Measurements from ENCODE around the gene LDLRAD1.
A peak's percentile ranks its signal among the peaks of the same experiment; 100 is the strongest.

LDLRAD1 gene

DNA sequence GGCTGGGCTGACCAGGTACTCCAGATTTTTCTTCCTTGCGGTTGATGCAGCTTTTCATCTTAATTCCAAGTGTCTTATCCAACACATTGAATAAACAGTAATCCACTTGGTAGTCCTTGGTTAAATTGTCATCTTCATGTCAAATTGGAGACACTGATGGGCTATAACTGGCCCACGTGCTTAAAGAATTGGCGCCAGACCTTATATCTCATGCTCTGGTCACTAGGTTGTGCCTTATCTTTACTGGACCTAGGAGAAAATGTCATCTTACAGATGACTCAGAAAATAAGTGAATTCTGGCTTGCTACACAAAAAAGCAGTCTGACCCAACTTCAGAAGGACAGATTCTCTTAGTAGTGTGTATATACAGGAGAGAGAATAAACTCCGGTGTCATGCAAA lies 55.6 kb downstream of the LDLRAD1 start:
- Histone ChIP-seq H3K4me3 (ENCODE audit: low read depth, low read length) (no peak overlapping the region), H3K36me3 (ENCODE audit: control insufficient read depth, insufficient read depth, low read length) (no peaks in the 10 kb centered on the region), H2AFZ (no peak overlapping the region), H3K9me3 (ENCODE audit: control insufficient read depth, low read length) (no peaks in the 10 kb centered on the region), H3K4me1 (no peaks in the 10 kb centered on the region), H3K27me3 (ENCODE audit: control insufficient read depth, insufficient read depth, low read length) (no peaks in the 10 kb centered on the region), H3K9ac (no peak overlapping the region), H3K4me2 (ENCODE audit: low read length) (no peak overlapping the region), H3K79me2 (no peaks in the 10 kb centered on the region), H3K27ac (no peak overlapping the region)
- TF ChIP-seq, protein P1, sequence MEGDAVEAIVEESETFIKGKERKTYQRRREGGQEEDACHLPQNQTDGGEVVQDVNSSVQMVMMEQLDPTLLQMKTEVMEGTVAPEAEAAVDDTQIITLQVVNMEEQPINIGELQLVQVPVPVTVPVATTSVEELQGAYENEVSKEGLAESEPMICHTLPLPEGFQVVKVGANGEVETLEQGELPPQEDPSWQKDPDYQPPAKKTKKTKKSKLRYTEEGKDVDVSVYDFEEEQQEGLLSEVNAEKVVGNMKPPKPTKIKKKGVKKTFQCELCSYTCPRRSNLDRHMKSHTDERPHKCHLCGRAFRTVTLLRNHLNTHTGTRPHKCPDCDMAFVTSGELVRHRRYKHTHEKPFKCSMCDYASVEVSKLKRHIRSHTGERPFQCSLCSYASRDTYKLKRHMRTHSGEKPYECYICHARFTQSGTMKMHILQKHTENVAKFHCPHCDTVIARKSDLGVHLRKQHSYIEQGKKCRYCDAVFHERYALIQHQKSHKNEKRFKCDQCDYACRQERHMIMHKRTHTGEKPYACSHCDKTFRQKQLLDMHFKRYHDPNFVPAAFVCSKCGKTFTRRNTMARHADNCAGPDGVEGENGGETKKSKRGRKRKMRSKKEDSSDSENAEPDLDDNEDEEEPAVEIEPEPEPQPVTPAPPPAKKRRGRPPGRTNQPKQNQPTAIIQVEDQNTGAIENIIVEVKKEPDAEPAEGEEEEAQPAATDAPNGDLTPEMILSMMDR (IDR thresholded peaks at IDR 0.05), result no peak

DNA sequence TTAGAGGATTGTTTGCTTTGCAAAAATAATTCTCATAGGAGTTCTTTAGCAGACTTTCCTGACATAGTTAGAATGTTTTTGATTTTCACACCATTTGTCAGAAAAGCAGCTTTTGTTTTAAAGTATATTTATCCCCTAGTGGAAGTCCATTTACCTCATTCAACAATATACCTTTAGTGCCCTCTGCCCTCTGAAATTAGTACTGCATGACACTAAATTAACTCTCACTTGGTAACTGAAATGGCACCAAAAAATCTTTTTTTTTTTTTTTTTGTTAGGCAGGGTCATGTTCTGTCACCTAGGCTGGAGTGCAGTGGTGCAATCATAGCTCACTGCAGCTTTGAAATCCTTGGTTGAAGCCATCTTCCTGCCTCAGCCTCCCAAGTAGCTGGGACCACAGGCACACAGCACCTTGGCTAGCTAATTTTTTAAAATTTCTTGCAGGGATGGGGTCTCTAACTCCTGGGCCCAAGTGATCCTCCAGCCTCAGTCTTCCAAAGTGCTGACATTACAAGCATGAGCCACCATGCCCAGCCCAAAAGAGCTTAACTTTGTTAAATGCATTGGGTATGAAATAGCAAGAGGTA lies 58.2 kb downstream of the LDLRAD1 start:
- H3K9ac ChIP-seq, result no peak overlapping the region
- H3K36me3 ChIP-seq (ENCODE audit: control insufficient read depth, insufficient read depth, low read length), result no peaks in the 10 kb centered on the region

More for the DNA sequence above, 58.2 kb downstream of the LDLRAD1 start:
- Histone ChIP-seq H3K27ac (no peak overlapping the region), H3K9me3 (ENCODE audit: control insufficient read depth, low read length) (no peaks in the 10 kb centered on the region), H3K4me2 (ENCODE audit: low read length) (no peak overlapping the region), H3K27me3 (ENCODE audit: control insufficient read depth, insufficient read depth, low read length) (no peaks in the 10 kb centered on the region), H2AFZ (no peak overlapping the region), H3K79me2 (no peaks in the 10 kb centered on the region), H3K4me1 (no peaks in the 10 kb centered on the region), H3K4me3 (ENCODE audit: low read depth, low read length) (no peak overlapping the region)
- TF ChIP-seq, protein P1 (IDR thresholded peaks at IDR 0.05), result peak; percentile 51
